Fibroblast of skin of back (primary cell): ENCODE data around the gene C1S.

ENCODE experiments used
- DNase-seq: peaks from one replicate; pipeline ENCODE4 v3.0.0-alpha.2; 2013

C1S gene

DNA sequence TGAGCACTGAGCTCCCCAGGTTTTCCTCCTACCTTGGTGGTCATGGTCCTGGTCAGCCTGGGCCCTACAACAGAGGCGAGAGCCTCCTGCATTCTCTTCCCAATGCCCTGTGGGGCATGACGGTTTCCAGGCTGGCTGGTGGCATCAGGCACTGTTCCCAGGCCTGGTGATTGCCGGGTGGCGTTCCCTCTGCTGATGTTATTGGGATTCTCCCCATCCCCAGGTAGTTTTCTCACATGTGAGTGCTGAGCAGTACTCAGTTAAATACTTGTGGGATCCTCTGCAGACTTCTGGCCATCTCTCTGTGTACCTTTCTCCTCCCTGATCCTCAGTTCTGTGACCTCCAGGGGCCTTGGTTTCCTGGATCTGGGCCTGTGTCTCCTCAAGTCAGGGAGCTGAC is 16.0 kb downstream of the C1S start:
- no peak for DNase-seq

DNA sequence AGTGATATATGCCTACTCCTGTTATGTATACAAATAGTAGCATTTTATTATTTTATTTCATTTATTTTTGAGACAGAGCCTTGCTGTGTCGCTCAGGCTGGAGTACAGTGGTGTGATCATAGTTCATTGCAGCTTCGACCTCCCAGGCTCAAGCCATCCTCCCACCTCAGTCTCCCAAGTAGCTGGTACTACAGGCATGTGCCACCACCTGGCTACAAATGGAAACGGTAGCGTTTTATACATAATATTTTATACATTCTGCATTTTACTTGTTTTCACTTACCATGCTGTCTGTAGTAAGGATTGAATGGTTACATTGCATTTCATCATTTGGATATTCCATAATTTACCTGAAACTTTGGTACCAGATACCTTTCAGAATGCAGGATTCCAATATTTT is 17.6 kb downstream of the C1S start:
- no peak for DNase-seq

DNA sequence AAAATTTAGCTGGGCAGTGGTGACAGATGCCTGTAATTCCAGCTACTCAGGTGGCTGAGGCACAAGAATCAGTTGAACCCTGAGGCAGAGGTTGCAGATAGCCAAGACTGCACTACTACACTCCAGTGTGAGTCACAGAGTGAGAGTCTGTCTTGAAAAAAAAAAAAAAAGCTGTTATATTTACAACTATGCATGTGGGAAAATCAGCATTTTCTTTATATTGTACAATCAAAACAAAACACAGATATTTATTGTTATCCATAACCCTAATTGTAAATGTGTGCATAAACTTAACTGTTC is 19.3 kb downstream of the C1S start:
- DNase-seq, result peak; percentile 67

DNA sequence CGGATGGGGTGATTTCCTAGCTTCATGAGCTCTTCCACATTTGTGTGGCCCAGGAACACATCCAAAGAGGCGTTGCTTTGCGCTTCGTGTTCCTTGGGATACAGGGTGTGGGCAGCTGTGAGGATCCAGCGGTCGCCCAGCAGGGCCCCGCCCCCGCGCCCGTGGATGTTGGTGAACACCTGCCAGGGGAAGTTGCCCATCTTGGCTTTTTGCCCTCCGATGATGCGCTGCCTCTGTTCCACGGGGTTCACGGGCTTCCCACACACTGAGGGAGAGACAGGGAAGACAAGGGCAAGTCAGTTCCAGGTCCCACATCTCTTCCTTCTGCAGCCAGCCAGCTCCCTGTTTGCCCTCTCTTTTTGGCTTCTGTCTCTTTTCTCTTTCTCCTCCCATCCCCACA is 20.5 kb downstream of the C1S start:
- no peak for DNase-seq

DNA sequence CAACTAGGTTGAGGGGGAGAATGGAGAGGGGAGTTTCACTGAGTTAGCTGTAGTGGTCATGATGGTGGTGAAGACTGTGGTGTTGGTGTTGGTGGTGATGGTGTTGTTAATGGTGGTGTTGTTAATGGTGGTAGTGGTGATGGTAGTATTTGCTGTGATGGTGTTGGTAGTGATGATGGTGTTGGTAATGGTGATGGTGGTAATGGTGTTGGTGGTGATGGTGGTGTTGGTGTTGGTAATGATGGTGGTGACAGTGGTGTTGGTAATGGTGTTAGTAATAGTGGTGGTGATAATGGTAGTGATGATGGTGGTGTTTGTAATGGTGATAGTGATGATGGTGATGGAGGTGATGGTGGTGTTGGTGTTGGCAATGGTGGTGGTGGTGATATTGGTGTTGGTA is 22.6 kb downstream of the C1S start:
- no peak for DNase-seq

DNA sequence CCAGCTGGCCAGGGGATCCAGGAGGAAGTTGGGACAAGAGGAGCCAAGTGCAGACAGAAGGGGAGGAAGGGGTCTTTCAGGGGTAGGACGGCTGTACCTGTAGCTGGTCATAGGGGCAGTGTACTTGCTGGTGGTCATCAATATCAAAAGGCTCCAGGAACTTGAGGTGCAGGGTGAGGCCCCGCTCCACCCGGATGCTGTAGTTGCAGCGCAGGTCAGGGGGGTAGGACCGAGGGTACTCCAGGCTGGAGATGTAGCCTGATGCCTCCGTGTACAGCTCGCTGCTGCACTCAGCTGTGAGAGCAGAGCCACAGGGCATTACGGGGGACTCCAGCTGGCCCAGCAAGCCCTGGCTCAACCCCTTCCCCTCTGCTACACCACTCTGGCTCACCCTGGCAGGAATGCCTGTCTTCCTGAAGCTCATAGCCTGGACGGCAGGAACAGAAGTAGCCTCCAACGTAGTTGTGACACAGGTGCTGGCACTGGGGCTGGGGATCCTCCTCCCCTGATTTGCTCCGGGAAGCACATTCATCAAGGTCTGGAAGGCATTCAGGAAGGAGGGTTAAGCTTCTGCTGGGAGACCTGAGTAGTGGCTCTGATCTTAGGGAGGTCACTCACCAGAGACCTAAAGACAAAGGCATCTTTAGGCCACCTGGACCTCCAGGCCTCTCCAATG is 28.8 kb downstream of the C1S start:
- no peak for DNase-seq

DNA sequence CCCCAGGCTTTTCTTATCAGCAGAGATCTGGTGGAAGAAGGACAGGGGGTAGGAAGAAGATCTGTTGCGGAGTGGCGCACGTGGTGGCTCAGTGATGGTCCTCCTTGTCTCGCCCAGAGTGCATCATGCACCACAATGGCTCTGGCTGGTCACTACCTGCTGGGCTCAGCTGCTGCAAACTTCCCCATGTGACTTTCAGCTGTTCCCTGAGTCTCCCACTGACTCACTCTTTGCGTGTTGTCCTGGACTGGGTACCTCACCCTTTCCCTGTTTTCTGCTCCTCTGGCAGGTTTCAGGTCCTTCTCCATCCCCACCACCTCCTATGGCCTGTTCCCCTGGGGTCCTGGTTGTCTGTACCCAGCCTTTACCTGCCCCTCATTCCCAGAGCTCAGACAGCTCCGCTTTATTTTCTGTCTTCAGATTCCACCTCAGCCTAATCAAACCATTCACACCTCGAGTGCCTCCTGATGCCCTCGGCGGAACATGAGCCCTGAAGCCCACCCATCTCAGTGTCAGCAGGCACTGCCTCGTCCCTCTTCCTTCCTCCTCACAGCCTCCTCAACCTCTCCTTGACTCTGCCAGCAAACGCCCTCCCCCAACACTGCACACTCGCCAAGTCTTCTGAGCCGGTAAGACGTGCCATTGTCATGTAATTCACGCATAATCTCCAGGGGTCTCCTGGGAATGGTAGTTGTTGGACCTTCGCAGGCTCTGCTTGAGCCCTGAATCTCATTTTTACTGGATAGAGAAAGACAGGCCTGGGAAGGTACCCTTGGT is 29.9 kb downstream of the C1S start:
- DNase-seq, result no peak

DNA sequence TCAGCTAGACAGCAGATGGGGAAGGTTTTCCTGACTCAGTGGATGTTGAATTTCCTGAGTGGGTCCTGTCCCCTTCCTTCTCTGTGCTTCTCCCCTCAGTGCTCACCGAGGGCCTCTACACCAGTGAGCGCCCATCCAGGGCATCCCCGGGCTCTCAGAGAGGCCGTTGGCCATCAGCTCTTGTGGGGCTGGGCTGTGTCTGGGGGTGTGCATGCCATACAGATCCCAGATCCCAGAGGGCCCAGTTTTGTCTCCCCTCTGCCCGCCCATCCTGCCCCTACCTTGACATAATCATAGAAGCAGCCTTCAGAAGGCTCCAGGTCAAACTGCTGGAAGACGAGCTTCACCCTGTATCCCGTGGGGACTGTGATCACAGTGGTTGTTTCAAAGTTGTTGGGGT is 30.7 kb downstream of the C1S start:
- DNase-seq, result no peak

DNA sequence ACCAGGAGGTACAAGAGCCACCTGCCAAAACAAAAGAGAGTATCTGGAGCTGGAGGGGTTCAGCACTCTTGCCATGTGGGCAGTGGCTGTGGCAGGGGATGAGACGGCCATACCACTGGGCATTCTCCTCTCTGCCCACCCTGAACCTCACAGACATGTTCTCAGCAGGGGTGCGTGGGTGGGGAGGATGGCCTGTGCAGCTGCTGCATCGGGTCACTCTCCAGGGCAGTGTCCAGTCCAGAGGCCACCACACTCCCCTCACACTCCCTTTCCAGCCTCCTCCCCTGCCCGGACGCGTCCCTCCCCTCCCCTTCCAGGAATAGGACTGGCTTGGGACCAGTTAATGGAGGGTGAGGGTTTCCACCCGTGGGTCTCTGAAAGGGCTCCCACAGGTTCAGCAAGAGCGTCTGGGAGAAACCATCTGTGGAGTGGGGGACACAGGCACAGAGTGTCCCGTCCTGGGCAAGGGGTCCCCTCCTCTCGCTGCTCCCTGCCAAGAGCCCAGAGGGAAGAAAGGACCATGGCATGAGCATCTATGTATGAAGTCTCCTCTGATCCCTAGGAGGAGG is 31.2 kb downstream of the C1S start:
- DNase-seq, result no peak

DNA sequence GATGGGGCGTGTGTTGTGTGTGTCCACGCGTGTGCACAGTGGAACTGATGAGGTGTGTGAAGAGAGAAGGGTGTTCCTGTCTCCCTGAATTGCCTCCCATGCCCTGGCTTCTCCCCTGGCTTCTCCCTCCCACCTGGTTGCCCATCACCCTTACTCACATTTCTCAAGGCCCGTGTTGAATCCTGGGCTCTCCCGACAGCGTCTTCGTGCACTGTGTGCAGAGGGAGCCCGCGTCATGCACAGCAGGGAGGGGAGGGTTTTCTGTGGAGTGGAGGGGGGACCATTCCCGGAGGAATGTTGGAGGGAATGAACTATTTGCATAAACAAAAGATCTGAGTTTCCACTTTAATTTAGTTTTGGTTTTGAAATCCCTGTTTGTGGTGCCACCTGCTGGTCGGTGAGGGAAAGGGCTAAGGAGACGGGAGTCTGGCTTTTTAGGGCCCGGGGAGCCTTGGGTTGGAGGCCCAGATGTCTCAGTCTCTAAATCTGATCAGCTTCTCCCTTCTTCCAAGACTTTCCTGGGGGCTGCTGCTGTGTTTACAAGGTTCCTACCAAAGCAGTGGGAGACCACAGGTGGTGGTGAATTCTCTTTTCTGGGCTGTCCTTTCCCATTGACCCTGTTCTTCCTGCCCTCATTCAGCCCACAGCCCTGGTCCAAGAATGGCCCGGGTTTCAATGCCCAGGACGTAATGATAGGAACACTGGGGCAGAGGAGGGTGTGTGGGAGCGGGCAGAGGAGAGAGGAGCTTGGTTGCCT is 31.9 kb downstream of the C1S start, which contains the start of gene C1R:
TSS of gene C1R (minus strand) at position 217 of the 757 bp plus-strand sequence. CDS start at position 160, 57 bp downstream.
- DNase-seq, result peak; percentile 90

DNA sequence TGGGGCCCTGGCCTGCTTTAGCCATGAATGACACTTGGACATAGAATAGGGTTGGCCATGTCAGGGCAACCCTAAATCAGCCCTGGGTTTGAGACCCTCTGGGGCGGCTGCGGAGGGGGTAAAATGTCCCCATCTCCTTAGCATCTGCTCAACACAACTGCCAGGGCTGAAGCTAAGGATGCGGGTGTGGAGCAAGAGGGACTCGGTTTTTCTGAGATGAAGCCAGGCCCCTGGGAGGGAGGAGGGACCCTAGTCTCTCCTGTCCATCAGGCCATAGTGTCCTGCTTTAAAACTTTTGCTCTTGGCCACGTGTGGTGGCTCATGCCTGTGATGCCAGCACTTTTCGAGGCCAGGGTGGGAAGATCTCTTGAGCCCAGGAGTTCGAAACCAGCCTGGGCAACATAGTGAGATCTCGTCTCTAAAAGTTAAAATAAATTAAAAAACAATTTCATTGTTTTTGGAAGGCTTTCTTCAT is 32.5 kb downstream of the C1S start:
- DNase-seq, result no peak

DNA sequence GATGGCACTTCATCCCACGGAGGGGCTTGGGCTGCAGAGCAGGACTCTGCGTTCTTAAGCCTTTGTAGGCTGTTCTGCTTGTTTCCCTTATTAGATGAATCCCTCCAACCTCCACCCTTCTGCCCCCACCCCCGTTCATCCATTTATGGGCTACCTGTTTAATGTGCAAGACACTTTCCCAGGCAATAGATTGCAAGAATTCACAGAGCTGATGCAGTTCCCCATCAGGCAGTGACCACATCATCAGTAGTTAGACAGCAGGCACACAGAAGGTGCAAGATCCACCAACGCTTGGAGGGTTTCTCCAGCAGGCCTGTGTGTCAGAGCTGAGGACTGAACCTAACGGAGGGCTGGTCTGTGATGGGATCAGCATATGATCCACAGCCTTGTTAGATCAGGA is 33.0 kb downstream of the C1S start:
- no peak for DNase-seq

DNA sequence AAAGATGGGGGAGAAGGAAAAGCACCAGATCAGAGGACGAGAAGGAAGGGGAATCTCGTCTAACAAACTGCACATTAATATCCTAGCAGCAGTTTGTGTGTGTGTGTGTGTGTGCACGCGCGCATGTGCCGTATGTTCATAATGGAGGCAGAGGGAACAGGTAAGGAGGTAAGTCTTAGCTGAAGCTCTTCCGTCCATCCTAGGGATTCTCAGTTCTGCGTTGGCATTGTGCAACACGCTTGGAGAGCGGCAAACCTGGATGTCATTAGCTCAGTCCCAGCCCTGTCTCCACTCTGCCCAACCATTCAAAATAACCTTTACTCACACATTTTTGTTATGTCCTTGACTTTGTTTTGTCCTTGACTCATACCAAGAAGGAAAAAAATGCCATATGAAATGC is 33.4 kb downstream of the C1S start:
- DNase-seq, result no peak

DNA sequence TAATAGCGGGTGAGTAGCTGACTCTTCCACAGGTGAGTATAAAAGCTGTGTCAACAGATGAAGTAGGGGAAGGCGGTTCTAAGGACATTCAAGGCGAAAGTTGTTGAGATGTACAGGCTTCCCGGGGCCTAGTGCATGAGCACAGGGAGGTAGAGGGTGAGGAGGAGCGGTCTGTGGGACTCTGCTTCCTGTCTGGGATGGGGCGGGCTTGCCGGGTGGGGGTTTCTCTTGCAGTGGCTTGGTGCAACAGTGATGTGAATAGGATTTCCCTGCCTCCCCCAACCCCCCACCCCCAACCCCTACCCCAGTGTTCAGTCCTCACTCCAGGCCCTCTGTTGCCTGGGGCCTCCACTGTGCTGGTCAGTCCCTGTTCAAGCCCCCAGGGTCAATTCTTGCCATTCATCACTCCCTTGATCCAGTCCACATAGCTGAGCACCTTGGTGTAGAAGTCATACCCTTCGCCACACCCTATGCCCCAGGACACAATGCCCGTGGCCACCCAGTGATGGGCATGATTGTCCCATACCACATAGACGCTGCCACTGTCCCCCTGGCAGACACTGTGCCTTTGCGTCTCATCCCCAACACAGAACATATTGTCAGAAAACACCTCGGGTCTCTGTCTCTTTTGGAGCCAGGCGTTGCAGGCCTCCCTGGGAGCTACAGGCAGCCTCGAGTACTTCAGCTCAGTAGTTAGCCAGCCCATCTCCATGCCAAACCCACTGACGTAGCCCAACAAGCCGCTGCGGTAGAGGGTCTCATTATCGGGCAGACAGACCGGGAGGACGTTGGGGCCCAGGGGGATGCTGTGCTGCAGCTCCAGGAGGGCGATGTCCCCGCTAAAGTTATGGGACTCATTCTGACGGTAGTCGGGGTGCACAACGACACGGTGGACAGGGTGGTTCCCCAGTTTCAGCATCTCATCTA is 35.8 kb downstream of the C1S start:
- no peak for DNase-seq

DNA sequence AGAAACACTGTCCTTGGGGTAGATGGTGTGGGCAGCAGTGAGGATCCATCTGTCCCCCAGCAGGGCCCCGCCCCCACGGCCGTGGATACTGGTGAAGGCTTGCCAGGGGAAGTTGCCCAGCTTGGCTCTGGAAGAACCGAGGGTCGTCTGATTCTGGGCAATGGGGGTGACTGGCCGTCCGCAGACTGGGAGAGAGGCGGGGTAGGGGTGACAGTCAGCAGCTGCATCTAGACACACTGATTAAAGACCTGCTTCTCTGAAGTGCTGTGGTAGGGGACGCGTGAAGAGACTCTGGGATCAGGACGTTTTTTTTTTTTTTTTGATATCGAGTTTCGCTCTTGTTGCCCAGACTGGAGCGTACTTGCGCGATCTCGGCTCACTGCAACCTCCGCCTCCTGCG is 36.5 kb downstream of the C1S start:
- no peak for DNase-seq

DNA sequence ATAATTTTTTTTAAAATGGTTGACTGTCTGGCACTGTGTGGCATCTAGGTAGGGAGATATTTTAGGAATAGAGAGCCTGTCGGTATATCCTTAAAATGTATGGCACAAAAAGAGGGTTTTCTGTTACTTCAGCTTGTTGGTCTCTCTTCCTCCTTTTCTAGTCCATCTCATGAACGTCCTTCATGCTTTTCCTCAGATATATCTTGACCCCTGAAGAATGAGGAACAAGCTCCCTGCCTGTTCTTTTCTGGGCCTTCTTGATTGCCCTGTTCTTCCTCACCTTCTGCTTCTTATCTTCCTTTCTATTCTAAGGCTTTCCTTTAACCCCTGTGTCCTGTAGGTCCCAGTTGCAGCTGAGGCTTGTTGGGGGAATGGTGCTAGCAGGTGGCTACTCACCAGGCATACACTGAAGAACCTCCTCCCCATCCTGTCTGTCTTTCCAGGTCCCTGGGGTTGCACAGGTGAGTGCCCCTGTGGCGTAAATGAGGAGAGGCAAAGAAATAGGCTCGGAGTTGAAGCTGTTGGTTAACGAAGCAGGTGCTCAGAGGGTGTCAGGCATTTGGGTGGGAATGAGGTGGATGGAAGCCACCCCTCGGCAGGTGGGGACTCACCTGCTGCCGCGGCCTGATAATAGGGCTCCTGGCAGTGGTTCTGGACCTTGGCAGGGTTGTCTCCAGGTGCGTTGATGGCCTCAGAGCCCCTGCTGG is 38.9 kb downstream of the C1S start:
- DNase-seq, result no peak

DNA sequence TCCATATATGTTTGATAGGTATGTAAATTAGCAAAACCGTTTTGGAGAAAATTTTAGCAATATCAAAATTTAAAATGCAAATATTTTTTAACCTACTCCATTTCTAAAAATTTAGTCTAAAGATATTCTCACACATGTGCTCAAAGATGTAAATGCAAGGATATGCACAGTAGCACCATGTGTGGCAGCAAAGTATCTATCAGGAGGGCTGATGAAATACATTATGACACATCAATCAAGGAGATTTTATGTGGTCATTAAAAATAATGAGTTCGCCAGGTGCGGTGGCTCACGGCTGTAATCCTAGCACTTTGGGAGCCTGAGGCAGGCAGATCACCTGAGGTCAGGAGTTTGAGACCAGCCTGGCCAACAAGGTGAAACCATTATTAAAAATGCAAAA is 39.7 kb downstream of the C1S start:
- no peak for DNase-seq

DNA sequence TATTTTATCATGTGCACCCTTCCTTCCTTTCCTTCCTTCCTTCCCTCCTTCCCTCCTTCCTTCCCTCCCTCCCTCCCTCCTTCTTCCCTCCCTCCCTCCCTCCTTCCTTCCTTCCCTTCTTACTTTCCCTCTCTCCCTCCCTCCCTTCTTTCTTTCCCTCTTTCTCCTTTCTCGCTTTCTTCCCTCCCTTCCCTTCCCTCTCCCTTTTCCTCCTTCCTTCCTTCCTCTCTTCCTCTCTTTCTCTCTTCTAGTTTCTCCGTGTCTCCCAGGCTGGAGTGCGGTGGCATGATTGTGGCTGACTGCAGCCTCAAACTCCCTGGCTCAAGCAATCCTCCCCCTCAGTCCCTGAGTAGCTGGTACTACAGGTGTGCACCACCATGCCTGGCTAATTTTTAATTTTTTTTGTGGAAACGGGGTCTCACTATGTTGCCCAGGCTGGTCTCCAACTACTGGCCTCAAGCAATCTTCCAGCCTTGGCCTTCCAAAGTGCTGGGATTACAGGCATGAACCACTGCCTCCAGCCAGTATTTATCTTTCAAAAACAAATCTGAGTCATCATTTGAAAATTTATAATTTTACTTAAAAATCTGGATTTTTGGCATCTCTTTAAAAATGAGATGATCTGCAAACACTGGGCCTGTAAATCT is 40.7 kb downstream of the C1S start:
- no peak for DNase-seq

DNA sequence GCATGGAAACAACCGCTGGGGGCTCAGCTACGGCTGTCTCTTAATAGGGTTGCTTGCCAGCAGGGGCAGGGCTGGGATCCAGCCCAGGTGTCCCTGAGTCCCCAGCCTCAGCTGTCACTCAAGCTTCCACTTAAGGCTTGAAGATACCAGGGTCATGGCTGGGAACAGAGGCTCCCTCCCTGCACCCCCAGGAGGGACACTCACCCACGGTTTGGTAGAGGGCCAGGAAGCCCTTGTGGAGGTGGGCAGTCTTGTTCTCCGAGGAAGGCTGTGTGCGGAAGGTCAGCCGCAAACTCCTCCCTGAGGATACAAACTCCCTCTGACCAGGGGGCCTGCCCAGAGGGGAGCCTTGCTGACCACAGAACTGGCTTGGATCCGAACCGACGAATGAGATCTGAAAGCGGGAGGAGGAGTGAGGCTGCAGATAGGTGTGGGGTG is 41.2 kb downstream of the C1S start:
- no peak for DNase-seq

DNA sequence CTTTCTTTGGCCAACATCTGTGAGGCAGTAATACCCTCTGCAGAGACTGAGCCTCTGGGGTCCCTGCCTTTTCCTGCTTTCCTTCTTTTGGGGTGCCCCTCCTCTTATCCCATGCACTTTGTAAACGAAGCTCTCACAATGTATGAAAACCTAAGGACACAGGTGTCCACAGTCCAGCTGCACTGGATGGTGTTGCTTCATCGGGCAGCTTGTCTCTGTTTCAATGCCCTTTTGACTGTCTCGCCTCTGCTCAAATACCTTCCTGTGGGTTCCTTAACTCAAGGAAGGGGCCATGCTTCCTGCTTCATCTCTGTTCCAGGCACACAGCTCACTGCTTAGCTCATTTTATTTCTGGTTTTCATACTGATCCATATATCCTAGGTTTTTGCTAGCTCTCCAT is 42.1 kb downstream of the C1S start:
- no peak for DNase-seq
